Activated T-cell treated with anti-CD3 and anti-CD28 coated beads for 24 hours (primary cell): ENCODE measurements around the gene MED20.
"Not testable (repeated sequence)": the region's sequence is repeated elsewhere in the genome, so short reads cannot be mapped to it uniquely, and the experiment has no call there.

Experiments used
- DNase-seq: peaks from one replicate; pipeline ENCODE4 v3.0.0-alpha.2; 2020; ENCODE audit warnings: low read depth

The MED20 gene, protein sequence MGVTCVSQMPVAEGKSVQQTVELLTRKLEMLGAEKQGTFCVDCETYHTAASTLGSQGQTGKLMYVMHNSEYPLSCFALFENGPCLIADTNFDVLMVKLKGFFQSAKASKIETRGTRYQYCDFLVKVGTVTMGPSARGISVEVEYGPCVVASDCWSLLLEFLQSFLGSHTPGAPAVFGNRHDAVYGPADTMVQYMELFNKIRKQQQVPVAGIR

DNA sequence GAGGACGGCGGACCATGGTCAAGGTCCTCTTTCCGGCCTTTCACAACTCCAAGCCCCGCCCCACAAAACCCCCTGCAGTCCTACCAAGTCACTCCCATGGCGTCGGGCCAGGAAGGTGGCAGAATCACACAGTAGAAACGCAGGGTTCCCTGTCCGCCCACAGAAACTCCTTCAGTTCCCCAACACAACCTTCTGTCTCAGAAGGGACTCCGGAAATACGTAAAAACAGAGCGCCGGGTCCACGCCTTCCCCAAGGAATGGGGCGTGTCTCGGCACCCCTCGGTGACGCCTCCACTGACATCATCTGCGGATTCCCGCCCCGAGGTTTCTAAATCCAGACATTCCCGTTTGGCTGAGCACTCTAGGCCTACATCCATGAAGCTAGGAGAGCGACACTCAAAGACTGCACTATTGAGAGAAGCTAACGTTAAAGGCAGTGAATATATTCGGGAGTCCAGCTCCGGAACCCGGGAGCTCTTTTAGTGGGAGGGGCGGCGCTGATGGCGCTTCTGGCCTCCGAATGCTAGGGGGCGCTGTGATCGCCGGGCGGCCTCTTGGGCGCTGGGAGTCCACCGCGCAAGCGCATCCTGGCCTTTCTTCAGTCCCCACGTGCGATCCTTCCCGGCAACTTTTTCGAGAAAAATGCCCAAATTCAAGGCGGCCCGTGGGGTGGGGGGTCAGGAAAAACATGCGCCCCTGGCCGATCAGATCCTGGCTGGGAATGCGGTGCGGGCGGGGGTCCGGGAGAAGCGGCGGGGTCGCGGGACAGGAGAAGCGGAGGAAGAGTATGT lies at the start of gene MED20, which contains the start of gene BYSL:
Gene MED20, minus strand, starts transcription at position 219 of the 791 bp plus-strand sequence. Its CDS starts 121 bp downstream, at position 98.
Gene BYSL, plus strand, starts transcription at position 579 of the 791 bp plus-strand sequence. Its CDS starts 64 bp downstream, at position 643.
- peak; percentile 91 for DNase-seq

DNA sequence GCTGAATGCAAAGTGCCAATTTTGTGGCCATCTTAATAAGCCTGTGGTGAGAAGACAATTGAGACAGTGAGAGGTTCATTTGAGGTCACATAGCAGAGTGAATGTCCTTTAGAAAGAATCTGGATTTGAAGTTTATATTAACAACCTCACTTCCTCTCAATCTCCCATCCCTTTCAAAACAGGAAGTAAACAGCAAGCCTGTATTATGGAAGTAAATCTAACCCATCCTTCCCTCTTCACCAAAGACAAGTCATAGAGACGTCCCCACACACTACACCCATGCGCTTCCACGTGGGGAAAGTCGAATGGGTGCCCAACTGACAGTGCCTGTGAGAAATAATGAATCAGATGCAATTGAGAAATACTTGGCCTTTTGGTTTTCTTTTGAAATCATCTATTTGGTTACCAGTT lies 49.5 kb upstream of the MED20 start:
- DNase-seq = peak; percentile 61

DNA sequence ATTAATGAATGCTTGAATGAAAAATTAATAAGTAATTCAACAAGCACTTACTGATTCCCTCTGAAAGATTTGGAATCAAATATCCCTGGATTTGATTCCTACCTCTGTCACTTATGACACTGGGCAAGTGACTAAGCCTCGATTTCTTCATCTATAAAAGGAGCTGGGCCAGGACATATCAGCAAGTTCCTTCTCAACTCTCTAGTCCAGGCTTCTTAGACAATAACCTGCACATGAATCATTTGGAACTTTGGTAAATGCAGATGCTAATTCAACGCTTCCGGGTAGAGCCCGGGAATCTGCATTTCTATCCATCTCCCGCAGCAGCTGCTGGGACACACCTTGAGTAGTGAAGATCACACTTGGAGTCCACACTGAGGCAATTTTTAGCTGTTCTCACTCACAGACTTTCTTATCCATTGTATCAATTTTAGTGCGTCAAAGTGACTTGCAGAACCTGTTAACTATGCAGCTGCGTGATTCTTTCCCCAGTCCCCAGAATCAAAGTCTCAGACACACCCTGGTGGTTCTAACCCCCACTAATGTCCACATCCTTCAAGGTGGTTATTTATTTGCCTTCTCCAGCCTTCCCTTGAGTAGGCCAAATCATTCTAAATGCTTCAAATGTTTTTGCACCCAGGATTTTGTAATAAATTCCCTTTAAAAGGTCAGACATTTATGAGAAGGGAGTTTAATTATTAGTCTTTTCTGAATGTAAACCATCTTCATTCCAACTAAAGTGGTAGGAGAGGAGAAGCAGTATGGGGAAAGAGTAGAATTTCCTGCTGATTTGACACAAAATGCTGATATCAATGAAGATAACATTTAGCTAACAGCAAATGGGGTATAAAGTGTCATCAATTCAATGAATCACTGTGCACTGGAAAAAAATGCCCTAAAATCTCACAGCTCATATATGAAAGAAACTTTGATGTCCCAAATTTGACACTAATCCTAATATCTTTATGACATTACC lies 46.7 kb upstream of the MED20 start:
- DNase-seq = no peak

DNA sequence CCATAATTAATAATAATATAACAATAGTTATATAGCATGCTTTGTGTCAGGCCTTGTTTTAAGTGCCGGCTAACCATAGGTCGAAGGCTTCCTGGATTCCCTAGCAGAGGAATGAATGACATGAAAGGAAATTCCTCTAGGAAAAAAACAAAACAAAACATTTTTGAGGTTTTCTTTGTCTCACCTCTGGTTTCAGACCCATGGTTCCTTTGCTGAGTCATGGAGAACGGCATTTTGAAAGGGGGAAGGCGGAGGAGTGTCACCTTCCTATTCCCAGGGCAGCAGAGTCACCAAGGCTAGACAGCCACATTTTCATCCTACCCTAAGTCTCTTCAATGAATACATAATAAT lies 46.0 kb upstream of the MED20 start:
- DNase-seq = no peak

DNA sequence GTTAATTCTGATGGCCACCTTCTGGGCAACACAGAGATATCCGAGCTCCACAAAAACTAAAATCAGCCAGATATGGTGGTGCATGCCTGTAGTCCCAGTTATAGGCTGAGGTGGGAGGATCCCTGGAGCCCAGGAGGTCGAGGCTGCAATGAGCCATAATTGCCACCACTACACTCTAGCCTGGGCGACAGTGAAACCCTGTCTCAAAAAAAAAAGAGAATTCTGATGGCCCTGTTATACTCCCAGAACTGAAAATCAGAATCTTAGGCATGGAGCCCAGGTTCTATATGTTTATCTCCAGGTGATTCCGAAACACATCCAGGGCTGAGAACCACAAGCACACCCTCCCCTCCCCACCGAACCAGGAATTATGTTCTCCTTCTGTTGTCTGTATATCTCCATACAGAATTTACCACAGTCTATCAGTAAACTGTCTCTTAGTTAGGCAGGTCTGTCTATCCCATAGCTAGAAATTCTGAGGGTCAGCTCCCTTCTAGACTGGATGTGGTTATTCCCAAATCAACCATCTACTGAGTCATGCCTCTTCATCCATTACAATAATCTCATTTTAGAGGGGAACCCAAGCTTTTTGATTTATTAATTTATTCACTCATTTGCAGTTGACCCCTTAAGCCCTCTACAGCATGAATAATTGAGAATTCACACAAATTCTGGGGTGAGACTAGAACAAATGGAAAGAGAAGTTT lies 45.4 kb upstream of the MED20 start:
- DNase-seq = no peak

DNA sequence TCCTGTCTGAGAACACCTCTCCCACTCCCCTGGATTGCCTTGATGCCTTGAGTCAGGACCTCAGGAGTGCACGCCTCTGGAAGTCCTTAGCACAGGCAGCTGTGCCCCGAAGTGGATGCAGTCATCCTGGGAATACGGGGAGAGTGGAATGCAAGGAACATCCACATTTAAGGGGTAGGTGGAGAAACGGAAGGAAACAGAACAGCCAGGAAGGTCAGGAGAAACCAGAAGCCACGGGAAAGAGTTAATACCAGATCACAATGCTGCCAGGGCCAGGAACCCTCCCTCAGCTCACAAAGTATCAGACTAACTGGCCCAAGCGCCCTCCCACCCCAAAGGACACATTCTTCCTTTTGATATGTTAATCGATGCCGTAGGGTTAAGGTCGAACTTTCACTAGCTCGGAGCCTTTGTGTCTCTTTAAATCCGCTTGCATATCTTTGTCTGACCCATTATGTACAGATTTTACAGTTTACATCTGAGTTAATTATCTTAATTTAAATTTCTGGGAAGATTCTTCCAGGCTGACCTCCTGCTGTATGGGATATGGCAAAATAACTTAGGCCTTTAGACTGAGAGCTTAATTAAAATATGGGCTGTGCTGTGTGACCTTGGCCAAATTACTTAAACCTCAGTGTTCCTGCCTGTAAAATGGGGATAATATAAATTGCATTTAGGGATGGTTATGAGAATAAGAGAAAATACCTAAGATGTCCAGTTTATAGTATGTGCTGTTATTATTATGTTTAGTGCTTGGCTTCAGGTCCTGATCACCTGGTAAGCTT lies 44.7 kb upstream of the MED20 start:
- DNase-seq = no peak

DNA sequence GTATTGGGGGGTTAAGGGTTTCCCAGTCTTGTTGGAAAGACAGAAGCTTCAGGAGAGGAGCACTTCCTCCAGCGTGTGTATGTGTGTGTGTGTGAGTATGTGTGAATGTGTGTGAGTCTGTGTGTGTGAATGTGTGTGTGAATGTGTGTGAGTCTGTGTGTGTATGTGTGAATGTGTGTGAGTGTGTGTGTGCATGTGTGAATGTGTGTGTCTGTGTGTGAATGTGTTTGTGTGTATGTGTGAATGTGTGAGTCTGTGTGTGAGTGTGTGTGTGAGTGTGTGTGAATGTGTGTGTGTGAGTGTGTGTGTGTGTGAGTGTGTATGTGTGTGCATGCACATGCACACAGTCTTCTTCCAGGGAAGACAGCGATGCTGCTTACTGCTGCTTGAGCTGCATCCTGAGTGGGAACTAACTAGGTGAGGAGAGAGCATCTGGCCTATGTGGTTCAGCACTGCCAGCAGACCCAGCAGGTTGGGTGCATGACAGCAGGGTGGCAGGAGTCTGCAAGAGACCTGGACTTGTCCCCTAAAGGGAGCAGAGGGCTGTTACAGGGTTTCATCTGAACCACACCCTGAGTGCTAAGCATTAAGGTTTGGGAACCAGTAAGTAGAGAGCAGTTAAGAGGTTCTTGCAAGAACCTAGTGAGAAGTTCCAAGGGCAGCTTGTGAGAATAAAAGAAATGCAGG lies 43.4 kb upstream of the MED20 start:
- DNase-seq = no peak

DNA sequence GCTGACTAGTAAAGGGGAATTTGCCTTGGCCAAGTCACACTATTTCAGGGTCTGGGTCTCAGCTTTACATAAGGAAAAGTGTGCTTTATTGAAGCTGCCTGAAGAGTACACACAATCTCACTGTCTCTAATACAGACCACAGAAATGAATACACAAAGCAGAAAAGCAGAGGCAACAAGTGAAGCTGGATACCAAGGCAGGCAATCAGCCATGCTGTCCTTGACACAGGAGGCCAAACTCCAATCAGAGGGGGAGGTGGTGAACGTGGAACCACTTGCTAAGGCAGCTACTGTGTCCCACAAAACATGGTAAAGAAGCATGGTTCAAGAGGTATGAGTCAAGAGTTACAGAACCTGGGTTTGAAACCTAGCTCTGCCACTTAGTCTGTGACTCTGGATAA lies 42.4 kb upstream of the MED20 start:
- no peak for DNase-seq

DNA sequence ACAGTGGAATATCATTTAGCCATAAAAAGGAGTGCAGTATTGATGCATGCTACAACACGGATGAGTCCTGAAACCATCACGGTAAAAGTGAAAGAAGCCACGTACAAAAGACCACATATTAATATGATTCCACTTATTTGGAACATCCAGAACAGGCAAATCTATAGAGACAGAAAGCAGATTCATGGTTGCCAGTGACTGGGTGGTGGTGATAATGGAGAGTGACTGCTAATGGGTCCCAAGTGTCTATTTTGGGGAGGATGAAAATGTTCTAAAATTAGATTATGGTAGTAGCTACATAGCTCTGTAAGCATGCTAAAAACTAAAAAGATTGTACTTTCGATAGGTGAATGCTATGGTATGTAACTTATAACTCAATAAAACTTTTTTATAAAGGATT lies 39.1 kb upstream of the MED20 start:
- DNase-seq = no peak

DNA sequence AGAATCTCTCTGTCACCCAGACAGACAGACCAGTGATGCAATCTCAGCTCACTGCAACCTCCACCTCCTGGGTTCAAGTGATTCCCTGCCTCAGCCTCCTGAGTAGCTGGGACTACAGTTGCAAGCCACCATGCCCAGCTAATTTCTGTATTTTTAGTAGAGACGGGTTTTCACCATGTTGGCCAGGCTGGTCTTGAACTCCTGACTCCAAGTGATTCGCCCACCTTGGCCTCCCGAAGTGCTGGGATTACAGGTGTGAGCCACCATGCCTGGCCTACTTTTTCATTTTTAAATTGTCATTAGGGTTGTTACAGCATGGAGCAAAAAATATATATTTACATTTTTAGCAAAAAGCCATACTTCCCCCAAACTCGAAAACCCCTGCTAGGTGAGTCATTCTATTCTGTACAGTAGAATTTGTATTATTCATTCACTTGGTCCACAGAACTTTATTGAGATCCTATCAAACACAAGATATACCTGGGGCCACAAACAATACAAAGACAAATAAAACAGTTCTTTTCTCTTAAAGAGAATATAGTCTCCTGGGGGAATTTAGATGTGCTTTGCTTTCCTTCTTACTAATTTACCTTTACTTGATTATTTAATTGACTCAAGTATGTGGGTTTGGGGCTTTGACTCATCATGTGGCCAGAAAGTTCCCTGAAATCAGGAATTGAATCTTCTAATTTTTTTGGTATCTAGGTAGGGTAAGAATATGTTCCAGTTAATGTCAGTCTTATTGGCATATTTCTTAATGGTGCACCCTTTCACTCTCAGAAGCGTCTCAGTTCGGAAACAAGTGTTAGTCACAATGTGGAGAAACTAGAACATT lies 37.3 kb upstream of the MED20 start:
- no peak for DNase-seq

DNA sequence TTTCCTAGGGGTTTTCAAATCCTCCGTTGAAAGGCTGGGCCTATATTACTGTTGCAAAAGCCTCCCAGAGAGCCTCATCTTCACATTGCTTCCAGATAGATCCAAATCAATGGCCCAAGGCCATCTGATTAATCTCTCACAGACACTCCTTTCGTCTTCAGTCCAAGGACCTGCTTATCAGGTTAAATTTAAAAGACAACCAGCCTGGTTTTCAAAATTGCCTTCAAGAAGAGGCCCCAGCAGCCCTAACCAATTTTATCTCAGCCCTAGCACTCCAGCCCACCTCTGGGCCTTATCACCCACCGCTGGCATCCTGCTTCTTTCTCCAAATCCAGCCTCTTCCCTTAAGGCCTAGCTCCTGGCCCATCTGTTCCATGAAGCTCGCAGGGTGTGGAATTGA lies 36.2 kb upstream of the MED20 start:
- no peak for DNase-seq

DNA sequence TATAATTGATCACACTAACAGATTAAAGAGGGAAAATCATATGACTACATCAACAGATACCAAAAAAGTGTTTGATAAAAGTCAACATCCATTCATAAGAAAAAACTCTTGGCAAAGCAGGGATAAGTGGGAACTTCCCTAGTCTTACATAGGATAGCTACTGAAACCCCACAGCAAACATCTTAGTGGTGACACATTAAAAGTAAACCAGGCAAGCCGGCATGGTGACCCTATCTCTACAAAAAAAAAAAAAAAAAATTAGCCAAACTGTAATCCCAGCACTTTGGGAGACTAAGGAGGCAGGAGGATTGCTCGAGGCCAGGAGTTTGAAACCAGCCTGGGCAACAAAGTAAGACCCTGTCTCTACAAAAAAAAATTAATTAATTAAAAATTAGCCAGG lies 34.5 kb upstream of the MED20 start:
- no peak for DNase-seq

DNA sequence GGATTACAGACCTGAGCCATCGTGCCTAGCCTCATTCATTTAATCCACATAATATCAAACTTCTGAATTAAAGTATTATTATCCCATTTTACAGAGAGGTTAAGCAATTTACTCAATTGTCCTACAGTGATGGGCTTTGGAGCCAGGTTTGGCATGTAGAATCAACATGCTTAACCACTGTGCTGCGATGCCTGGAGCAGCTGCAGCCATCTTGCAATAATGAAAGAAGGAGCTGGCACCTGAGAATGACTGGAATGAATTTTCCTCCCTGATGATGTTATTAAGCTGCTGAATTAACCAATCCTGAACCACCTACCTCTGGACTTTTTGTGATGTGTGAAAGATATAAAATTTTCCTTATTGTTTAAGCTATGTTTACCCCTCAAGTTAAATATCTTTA lies 33.7 kb upstream of the MED20 start:
- no peak for DNase-seq

DNA sequence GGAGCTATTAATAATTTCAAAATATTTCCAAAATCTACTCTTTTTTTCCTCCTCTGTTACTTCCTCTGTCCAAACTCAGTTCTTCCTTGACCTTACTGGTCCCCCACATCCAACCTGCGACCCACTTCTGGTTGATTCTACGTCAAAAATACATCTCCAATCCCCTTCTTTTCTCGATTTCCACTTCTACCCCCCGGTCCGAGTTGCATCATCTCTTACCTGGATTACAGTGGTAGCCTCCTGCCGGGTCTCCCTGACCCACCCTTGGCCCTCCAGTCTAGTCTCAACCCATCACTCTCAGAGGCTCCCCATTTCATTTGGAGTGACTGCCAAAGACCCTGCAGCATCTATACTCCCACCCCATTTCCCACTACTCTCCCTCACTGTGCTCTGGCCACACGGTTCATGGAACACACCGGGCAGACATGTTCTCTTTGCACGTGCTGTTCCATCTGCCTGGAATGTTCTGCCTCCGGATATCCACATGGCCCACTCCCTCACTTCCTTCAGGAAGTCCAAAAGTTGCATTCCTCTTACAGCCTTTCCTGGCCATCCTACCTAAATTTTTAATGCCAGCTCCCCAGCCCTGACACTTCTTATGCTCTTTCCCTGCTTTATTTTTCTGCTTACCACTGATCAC lies 26.8 kb upstream of the MED20 start:
- no peak for DNase-seq

DNA sequence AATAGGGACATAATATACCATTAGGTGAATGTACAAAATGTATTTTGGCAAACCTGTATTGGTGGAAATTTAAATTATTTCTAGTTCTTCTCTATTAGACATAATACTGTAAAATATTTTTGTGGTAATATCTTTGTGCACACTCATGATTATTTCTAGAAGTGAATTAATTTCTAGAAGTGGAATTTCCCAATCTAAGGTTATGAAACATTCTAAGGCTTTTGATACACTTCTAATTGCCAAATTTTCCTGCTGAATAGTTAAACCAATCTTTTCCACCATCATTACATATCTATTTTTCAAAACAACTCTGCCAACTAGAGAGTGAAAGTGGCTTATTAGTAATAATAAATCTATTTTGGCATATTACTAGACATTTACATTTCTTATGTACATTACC lies 22.5 kb upstream of the MED20 start:
- DNase-seq = no peak

DNA sequence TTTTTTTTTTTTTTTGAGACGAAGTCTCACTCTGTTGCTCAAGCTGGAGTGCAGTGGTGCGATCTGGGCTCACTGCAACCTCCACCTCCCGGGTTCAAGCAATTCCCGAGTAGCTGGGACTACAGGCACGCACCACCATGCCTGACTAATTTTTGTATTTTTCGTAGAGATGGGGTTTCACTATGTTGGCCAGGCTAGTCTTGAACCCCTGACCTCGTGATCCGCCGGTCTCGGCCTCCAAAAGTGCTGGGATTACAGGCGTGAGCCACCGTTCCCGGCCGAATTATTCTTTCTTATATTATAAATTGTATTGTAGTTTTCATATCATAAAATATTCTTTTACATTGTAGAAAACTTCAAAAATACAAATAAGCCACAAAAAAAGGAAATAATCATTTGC lies 21.9 kb upstream of the MED20 start:
- not testable (repeated sequence) for DNase-seq

DNA sequence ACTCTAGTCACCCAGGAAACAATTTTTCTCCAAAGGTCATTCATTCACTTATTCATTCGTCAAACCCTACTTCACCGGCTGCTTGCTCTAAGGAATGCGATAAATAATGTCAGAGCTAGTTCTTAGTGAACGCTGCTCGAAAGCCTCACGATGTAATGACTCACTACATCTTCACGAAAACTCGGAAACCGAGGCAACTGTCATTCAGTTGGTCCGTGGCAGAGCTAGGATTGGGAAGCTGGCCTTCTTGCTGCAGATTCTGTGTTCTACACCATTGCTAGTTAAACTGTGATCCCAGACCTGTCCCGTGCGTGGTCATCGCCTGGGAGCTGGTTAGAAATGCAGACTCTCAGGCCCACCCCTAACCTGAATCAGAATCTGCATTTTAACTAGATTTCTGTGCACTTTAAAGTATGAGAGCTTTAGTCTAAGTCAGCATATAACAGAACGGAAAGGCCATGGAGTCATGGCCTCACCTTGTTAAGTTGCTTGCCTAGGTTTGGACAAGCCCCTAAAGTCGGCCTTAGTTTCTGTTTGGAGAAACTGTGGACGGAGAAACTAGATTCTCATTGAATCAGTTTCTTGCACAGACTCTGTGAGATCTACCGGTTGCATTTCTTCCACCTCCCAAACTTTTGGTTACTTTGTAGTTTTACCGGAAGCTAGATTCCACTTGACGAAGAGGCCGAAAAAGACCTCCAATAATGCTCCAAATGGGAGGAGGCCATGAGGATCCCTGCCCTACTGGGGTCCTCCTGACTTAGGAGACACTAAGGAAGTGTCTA lies 21.3 kb upstream of the MED20 start:
- DNase-seq = no peak
